HG03108 (cell line): ENCODE data around the gene TENM4.
"Not testable (repeated sequence)": the region's sequence is repeated elsewhere in the genome, so short reads cannot be mapped to it uniquely, and the experiment has no call there.

Experiments
- ATAC-seq: cut with Tn5 transposase; IDR thresholded peaks from one replicate; pipeline ENCODE4 v1.9.1; 2021; ENCODE audit warnings: moderate library complexity; ENCODE audit not compliant: unreplicated experiment

The TENM4 gene

GRCh38 chr11:78831571-78831970, 609.3 kb downstream of the TENM4 start:
- ATAC-seq, result no peak

GRCh38 chr11:78830277-78830819, 610.5 kb downstream of the TENM4 start:
- no peak for ATAC-seq

- ATAC-seq, result no peak
These were observed 611.7 kb downstream of the TENM4 start for GRCh38 chr11:78829146-78829545.

- no peak for ATAC-seq
These were observed 612.2 kb downstream of the TENM4 start for GRCh38 chr11:78828676-78829075.

GRCh38 chr11:78827291-78827690, 613.5 kb downstream of the TENM4 start:
- ATAC-seq, result not testable (repeated sequence)

- no peak for ATAC-seq
These were observed 615.2 kb downstream of the TENM4 start for GRCh38 chr11:78825591-78826020.

- ATAC-seq, result no peak
These were observed 617.2 kb downstream of the TENM4 start for GRCh38 chr11:78823588-78823987.

- no peak for ATAC-seq
These were observed 617.9 kb downstream of the TENM4 start for GRCh38 chr11:78822931-78823423.

- no peak for ATAC-seq
These were observed 619.2 kb downstream of the TENM4 start for GRCh38 chr11:78821371-78822306.

GRCh38 chr11:78820741-78821140, 620.1 kb downstream of the TENM4 start:
- ATAC-seq, result no peak

GRCh38 chr11:78818201-78818600, 622.6 kb downstream of the TENM4 start:
- ATAC-seq, result no peak

GRCh38 chr11:78815831-78816230, 625.0 kb downstream of the TENM4 start:
- no peak for ATAC-seq

- ATAC-seq, result no peak
These were observed 628.1 kb downstream of the TENM4 start for GRCh38 chr11:78812513-78813293.

- ATAC-seq, result no peak
These were observed 630.2 kb downstream of the TENM4 start for GRCh38 chr11:78810559-78811009.

- ATAC-seq, result no peak
These were observed 630.8 kb downstream of the TENM4 start for GRCh38 chr11:78809931-78810541.

GRCh38 chr11:78808923-78809322, 631.9 kb downstream of the TENM4 start:
- no peak for ATAC-seq

- no peak for ATAC-seq
These were observed 633.5 kb downstream of the TENM4 start for GRCh38 chr11:78807351-78807750.

- ATAC-seq, result no peak
These were observed 634.4 kb downstream of the TENM4 start for GRCh38 chr11:78806214-78807004.

- ATAC-seq, result no peak
These were observed 635.8 kb downstream of the TENM4 start for GRCh38 chr11:78804991-78805390.

GRCh38 chr11:78803995-78804394, 636.8 kb downstream of the TENM4 start:
- no peak for ATAC-seq
